ENCODE measurements around the gene AHCTF1.

AHCTF1 gene, protein sequence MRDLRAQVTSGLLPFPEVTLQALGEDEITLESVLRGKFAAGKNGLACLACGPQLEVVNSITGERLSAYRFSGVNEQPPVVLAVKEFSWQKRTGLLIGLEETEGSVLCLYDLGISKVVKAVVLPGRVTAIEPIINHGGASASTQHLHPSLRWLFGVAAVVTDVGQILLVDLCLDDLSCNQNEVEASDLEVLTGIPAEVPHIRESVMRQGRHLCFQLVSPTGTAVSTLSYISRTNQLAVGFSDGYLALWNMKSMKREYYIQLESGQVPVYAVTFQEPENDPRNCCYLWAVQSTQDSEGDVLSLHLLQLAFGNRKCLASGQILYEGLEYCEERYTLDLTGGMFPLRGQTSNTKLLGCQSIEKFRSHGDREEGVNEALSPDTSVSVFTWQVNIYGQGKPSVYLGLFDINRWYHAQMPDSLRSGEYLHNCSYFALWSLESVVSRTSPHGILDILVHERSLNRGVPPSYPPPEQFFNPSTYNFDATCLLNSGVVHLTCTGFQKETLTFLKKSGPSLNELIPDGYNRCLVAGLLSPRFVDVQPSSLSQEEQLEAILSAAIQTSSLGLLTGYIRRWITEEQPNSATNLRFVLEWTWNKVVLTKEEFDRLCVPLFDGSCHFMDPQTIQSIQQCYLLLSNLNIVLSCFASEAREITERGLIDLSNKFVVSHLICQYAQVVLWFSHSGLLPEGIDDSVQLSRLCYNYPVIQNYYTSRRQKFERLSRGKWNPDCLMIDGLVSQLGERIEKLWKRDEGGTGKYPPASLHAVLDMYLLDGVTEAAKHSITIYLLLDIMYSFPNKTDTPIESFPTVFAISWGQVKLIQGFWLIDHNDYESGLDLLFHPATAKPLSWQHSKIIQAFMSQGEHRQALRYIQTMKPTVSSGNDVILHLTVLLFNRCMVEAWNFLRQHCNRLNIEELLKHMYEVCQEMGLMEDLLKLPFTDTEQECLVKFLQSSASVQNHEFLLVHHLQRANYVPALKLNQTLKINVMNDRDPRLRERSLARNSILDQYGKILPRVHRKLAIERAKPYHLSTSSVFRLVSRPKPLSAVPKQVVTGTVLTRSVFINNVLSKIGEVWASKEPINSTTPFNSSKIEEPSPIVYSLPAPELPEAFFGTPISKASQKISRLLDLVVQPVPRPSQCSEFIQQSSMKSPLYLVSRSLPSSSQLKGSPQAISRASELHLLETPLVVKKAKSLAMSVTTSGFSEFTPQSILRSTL (N-terminal part only)

GRCh38 chr1:246931549-246932365 lies at the start of gene AHCTF1:
Gene AHCTF1 (minus strand): TSS chr1:246931948. CDS start chr1:246918370, 13,578 bp downstream.
- DNase-seq (ENCODE audit: low spot score): peak; percentile 98

DNA sequence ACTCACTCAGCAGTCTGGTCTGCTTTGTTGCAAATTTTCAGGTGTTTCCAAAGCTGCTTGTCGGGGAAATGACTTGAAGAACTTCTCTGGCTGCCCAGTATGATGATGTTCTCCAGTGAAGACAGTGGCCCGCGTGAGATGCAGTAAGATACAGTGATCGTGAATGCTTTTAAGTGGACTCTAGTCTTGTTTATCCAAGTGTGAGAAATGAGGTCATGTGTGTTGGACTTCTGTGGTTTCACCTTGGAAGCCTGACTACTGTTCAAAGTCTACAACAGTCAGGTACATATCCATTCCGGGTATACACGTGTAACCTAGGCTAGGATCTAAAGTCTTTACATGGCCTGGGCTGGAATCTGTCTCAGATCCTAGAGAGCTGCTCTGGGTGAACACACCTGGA lies 47.0 kb upstream of the AHCTF1 start:
- no peak for DNase-seq (ENCODE audit: low spot score)

GRCh38 chr1:246978281-246978680 lies 46.5 kb upstream of the AHCTF1 start:
- DNase-seq (ENCODE audit: low spot score): no peak

GRCh38 chr1:246971969-246972368 lies 40.2 kb upstream of the AHCTF1 start:
- DNase-seq (ENCODE audit: low spot score): no peak

GRCh38 chr1:246971090-246971721 lies 39.5 kb upstream of the AHCTF1 start:
- no peak for DNase-seq (ENCODE audit: low spot score)

DNA sequence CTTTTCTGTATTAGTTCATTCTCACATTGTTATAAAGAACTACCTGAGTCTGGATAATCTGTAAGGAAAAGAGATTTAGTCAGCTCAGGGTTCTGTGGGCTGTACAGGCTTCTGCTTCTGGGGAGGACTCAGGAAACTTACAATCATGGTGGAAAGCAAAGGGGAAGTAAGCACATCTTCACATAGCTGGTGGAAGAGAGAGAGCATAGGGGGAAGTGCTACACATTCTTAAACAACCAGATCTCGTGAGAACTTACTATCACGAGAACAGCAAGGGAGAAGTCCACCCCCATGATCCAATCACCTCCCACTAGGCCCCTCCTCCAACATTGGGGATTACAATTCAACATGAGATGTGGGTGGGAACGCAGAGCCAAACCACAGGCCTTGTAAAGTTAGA lies 37.9 kb upstream of the AHCTF1 start:
- no peak for DNase-seq (ENCODE audit: low spot score)

- no peak for DNase-seq (ENCODE audit: low spot score)
These were observed 34.8 kb upstream of the AHCTF1 start for GRCh38 chr1:246966502-246966901.

GRCh38 chr1:246959944-246960693 lies 28.4 kb upstream of the AHCTF1 start:
- DNase-seq (ENCODE audit: low spot score): no peak

DNA sequence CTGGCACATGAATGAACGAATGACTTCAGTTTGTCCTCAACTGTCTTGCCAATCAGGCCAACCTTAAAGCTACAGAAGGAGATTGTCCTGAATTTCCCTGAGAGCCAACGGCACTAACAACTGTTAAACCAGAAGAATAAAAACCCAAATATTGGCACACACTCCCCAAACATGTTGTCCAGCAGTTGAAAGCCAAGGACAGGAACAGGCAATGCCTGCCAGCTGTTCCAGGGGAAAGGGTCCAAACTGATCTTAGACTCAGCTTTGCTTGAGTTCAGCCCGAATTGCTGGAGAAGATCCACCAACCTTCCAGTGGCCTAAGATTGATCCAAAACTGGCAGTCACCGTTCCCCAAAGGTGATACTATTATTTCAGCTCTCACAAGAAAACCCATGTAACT lies 22.4 kb upstream of the AHCTF1 start:
- no peak for DNase-seq (ENCODE audit: low spot score)

- DNase-seq (ENCODE audit: low spot score): no peak
These were observed 19.7 kb upstream of the AHCTF1 start for GRCh38 chr1:246951413-246951812.

DNA sequence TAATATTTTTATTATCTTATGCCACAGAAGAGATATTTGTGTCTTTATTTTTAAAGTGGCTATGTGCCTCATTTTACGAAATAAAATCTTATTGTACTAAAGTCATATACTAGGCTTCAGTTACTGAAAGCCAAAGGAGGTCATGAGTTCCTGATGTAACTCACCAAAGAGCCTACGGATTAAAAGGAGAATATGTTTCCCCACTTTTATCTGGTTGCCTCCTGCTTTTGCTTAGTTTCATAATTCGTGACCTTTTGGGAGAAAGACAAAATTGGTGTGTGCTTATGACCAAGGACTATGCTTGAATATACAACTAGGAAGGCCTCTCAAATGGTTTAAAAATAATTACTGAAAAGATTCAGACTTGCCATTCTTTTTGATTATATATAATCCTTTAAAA lies 18.2 kb upstream of the AHCTF1 start:
- DNase-seq (ENCODE audit: low spot score): no peak

DNA sequence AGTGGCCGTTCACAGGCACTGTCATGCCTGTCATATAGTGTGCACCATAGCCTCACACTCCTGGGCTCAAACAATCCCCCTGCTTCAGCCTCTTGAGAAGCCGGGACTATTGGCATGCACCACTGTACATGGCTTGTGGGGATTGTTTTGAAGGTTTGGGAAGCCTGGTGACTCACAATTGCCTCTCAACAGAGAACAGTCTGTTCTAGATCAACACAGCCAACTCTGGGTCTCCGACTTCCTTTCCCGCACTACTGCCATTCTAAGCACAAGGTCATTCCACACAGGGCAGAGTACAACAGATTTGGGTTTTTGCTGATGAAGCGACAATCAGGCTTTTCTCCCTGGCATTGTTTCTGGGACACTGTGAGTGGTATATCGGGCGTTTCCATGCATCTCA lies 15.5 kb upstream of the AHCTF1 start:
- DNase-seq (ENCODE audit: low spot score): no peak

GRCh38 chr1:246946366-246946765 lies 14.6 kb upstream of the AHCTF1 start:
- DNase-seq (ENCODE audit: low spot score): no peak

DNA sequence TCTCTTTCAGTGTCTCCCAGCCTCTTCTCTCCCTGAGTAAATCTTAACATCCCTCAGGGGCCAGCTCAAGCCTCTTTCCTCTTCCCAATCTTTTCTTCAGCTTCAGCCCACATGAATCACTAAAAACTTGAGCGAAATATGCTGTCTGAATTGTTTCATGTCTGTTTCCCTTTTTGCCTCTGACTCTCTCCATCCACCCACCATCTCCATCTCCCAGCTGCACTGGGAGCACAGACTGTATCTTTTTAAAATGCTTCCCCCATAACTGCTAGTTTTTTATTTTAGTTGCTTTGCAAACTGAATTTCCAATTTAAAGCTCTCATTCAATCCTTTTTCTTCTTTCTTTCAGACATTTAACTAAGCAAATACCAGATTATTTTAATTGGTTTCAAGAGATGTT lies 3.0 kb upstream of the AHCTF1 start:
- no peak for DNase-seq (ENCODE audit: low spot score)

GRCh38 chr1:246933893-246934292 lies 2.1 kb upstream of the AHCTF1 start:
- no peak for DNase-seq (ENCODE audit: low spot score)

DNA sequence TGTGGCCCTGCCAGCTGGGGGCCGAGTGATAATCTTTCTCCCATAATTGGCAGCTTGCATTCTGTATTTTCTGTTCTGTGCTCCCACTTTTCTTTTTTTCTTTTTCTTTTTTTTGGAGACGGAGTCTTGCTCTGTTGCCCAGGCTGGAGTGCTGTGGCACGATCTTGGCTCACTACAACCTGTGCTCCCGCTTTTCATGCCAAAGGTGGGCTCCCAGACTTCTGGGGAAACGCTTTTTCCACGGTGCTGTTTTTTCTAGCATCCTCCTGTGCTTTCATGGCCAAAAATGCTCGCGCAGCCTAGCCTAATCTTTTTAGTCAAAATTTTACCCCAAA lies 585 bp upstream of the AHCTF1 start:
- DNase-seq (ENCODE audit: low spot score): peak; percentile 45

GRCh38 chr1:246930830-246931548 lies 759 bp downstream of the AHCTF1 start:
- peak; percentile 76 for DNase-seq (ENCODE audit: low spot score)

- DNase-seq (ENCODE audit: low spot score): no peak
These were observed 5.6 kb downstream of the AHCTF1 start for GRCh38 chr1:246925997-246926626.

DNA sequence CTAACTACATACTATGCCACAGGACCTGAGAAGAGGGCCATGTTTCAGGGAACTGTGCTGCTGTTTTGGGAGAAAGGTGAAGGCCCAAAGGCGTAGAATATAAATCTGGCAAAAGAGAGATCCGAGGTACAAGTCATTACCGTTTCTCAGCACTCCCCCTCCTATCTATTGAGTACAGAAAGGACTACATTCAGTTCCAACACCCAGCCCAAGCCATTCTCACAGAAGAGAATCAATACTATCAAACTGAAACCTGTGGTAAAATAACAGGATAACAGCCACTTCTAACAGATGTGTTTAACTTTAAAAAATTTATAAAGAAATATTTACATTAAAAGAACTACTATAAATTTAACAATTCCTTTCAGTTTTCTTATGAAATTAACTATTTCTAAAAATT lies 7.8 kb downstream of the AHCTF1 start:
- no peak for DNase-seq (ENCODE audit: low spot score)

All from D341Med (cell line).